GM12878 (cell line): ENCODE results near the gene PYGO2. TPM values are rescaled to one million over a fixed set of nuclear protein-coding genes. Genes with fewer than 3 reads are reported as not detected.

ENCODE experiments used
- BCL3 ChIP-seq: IDR thresholded peaks from 2 replicates; pipeline ENCODE4 v1.6.1; 2011; ENCODE audit warnings: borderline replicate concordance, low read depth, mild to moderate bottlenecking, moderate library complexity, low read length; ENCODE audit not compliant: insufficient read depth, poor library complexity, severe bottlenecking
- BHLHE40 ChIP-seq, 2 experiments: fragments of 450-650 bp in 1 of 2; IDR thresholded peaks; 2 replicates each; pipeline ENCODE4 v1.6.1; 2011 to 2017; ENCODE audit warnings: low read depth in 2 of 2, borderline replicate concordance in 1 of 2, improper control_type of control experiment in 1 of 2, low read length in 1 of 2, mild to moderate bottlenecking in 1 of 2
- CHD2 ChIP-seq: IDR thresholded peaks from 2 replicates; pipeline ENCODE4 v1.6.1; 2011; ENCODE audit warnings: low read depth, low read length, improper control_type of control experiment, borderline replicate concordance
- CHD4 ChIP-seq: fragments of 200-600 bp; sonication (generic); IDR thresholded peaks from 2 replicates; pipeline ENCODE4 v1.6.1; 2016; ENCODE audit warnings: mild to moderate bottlenecking
- DPF2 ChIP-seq: fragments of 450-650 bp; IDR thresholded peaks from 2 replicates; pipeline ENCODE4 v1.6.1; 2017; ENCODE audit warnings: mild to moderate bottlenecking
- E2F8 ChIP-seq: fragments of 450-650 bp; IDR thresholded peaks from 2 replicates; pipeline ENCODE4 v1.6.1; 2018; ENCODE audit warnings: mild to moderate bottlenecking, low read depth, moderate library complexity; ENCODE audit not compliant: partially characterized antibody
- GATAD2B ChIP-seq: fragments of 450-650 bp; conservative IDR thresholded peaks from 2 replicates; pipeline ENCODE4 v1.6.1; 2017; ENCODE audit warnings: low read depth, mild to moderate bottlenecking, moderate library complexity
- IKZF1 ChIP-seq: fragments of 450-650 bp; conservative IDR thresholded peaks from 2 replicates; pipeline ENCODE4 v1.6.1; 2017; ENCODE audit warnings: antibody characterized with exemption, mild to moderate bottlenecking
- IRF3 ChIP-seq: fragments of 450-650 bp; IDR thresholded peaks from 2 replicates; pipeline ENCODE4 v1.6.1; 2014; ENCODE audit warnings: mild to moderate bottlenecking
- MTA2 ChIP-seq: fragments of 450-650 bp; IDR thresholded peaks from 2 replicates; pipeline ENCODE4 v1.6.1; 2016; ENCODE audit warnings: low read depth, mild to moderate bottlenecking, moderate library complexity
- NKRF ChIP-seq: fragments of 450-650 bp; conservative IDR thresholded peaks from 2 replicates; pipeline ENCODE4 v1.6.1; 2017; ENCODE audit warnings: mild to moderate bottlenecking, moderate library complexity
- NR2F1 ChIP-seq: fragments of 450-650 bp; conservative IDR thresholded peaks from 2 replicates; pipeline ENCODE4 v1.6.1; 2017; ENCODE audit warnings: mild to moderate bottlenecking
- RAD21 ChIP-seq: IDR thresholded peaks from 2 replicates; pipeline ENCODE4 v1.6.1; 2011; ENCODE audit warnings: mild to moderate bottlenecking, low read depth, low read length, moderate library complexity; ENCODE audit not compliant: insufficient read depth
- SKIL ChIP-seq: fragments of 450-650 bp; IDR thresholded peaks from 2 replicates; pipeline ENCODE4 v1.6.1; 2017; ENCODE audit warnings: mild to moderate bottlenecking, low read depth, inconsistent platforms; ENCODE audit not compliant: poor library complexity, severe bottlenecking
- SMARCA5 ChIP-seq: fragments of 450-650 bp; IDR thresholded peaks from 2 replicates; pipeline ENCODE4 v1.6.1; 2017; ENCODE audit warnings: mild to moderate bottlenecking
- TCF7 ChIP-seq: IDR thresholded peaks from 2 replicates; pipeline ENCODE4 v1.6.1; 2014; ENCODE audit warnings: antibody characterized with exemption, borderline replicate concordance
- WRNIP1 ChIP-seq: IDR thresholded peaks from 2 replicates; pipeline ENCODE4 v1.6.1; 2011; ENCODE audit warnings: low read depth, low read length, improper control_type of control experiment, borderline replicate concordance
- polyA plus RNA-seq, 11 experiments: library from polyadenylated mRNA; depleted of rRNA in 4 of 11; unstranded in 6 of 11; stranded (reverse) in 5 of 11; fragments of >200 nt; fragmentation: Nextera tagmentation in 4 of 11; fragmentation: Illumina TruSeq in 1 of 11; extraction: Ambion mirVana in 4 of 11; extraction: Trizol in 1 of 11; gene quantifications; 1 replicate in 1 of 11; 2 replicates in 10 of 11; pipeline versions ENCODE4 v1.2.1 to v1.2.3, GENCODE V29; 2011 to 2016; ENCODE audit warnings: inconsistent platforms in 2 of 11, missing spikeins in 2 of 11, low read depth in 1 of 11
- total RNA-seq, 4 experiments: library from RNA; depleted of rRNA in 3 of 4; stranded (reverse); fragments of >200 nt in 3 of 4; fragmentation: Illumina TruSeq in 1 of 4; extraction: Trizol in 1 of 4; gene quantifications; 2 replicates each; pipeline versions ENCODE4 v1.2.1 to v1.2.3, GENCODE V29; 2013 to 2021

The PYGO2 gene
- total and polyA plus RNA-seq, 10 of the 15 experiments (the other 5 are each of a cell fraction or from before 2014, with no cell fraction given), result 8.1 to 33.8 (median 23.5) TPM

GRCh38 chr1:155001675-155002463 lies 40.3 kb upstream of the PYGO2 start (continued):
- TF ChIP-seq NR2F1, result peak; percentile 84
- peak; percentile 87 for TF ChIP-seq CHD2
- TF ChIP-seq MTA2, result peak; percentile 60; the same call in 1 of the 2 replicates
- peak; percentile 29 for TF ChIP-seq E2F8
- no peak for TF ChIP-seq TCF7
- peak; percentile 42 for TF ChIP-seq SKIL
- 0 out of 2 replicates have a peak, but pooled peaks have one; percentile 43 for TF ChIP-seq CHD4
- peak; percentile 64; the same call in 1 of the 2 replicates for TF ChIP-seq IRF3
- peak; percentile 32; the same call in 1 of the 2 replicates for TF ChIP-seq RAD21
- TF ChIP-seq BHLHE40 (IDR thresholded peaks at IDR 0.05; ENCODE audit: borderline replicate concordance in 1 of 2, low read depth in 2 of 2, low read length in 1 of 2), result peak; percentile 92 to 97
- 0 out of 2 replicates have a peak, but pooled peaks have one; percentile 15 for TF ChIP-seq DPF2
- TF ChIP-seq GATAD2B, result peak; percentile 98
- TF ChIP-seq SMARCA5, result no peak
- TF ChIP-seq BCL3, result no peak
- peak; percentile 25 for TF ChIP-seq IKZF1
- TF ChIP-seq NKRF, result 0 out of 2 replicates have a peak, but pooled peaks have one; percentile 63
- TF ChIP-seq WRNIP1, result peak; percentile 100
